ENCODE measurements around the gene OGFOD1.

Gene OGFOD1

DNA sequence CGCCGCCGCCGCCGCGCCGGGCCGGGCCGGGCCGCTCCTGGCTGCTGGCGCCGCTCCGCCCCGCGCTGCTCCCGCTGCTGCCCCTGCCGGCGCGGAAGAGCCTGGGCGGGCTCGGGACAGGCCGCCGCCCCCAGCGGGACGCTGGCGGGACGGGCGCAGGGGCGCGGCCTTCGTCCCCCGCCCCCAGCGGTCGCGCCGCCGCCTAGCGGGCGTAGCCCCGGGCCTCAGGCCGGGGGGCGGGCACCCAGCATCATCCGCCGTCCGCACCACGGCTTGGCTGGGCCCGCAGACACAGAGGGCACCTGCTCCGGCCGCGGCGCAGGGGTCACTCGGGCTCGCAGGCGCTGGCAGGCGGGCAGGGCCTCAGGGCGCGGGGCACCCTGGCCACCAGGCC lies 25.9 kb upstream of the OGFOD1 start, which contains the start of gene AMFR:
TSS of gene AMFR (minus strand) at position 107 of the 394 bp plus-strand sequence. CDS start 218 bp downstream, outside the sequence.
- TF ChIP-seq, protein P1, sequence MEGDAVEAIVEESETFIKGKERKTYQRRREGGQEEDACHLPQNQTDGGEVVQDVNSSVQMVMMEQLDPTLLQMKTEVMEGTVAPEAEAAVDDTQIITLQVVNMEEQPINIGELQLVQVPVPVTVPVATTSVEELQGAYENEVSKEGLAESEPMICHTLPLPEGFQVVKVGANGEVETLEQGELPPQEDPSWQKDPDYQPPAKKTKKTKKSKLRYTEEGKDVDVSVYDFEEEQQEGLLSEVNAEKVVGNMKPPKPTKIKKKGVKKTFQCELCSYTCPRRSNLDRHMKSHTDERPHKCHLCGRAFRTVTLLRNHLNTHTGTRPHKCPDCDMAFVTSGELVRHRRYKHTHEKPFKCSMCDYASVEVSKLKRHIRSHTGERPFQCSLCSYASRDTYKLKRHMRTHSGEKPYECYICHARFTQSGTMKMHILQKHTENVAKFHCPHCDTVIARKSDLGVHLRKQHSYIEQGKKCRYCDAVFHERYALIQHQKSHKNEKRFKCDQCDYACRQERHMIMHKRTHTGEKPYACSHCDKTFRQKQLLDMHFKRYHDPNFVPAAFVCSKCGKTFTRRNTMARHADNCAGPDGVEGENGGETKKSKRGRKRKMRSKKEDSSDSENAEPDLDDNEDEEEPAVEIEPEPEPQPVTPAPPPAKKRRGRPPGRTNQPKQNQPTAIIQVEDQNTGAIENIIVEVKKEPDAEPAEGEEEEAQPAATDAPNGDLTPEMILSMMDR (IDR thresholded peaks at IDR 0.05; ENCODE audit: control extremely low read depth, extremely low read depth, low read depth, missing control alignments), result peak; percentile 53
- CTCF ChIA-PET, result no interaction called here
- peak; percentile 93 for DNase-seq (ENCODE audit: extremely low spot score)
- POLR2A ChIA-PET, result no interaction called here

DNA sequence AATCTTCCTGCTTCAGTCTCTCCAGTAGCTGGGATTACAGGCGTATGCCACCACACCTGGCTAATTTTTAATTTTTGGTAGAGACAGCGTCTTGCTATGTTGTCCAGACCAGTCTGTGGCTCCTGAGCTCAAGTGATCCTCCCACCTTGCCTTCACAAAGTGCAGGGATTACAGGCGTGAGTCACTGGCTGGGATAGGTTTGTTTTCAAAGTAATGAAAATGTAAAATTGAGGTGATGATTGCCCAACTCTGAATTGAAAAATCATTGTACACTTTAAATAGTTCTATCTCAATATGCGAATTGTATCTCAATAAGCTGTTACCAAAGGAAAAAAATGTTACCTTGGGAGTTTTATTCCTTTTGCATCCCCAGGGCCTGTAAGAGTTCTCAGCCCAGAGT lies 24.8 kb upstream of the OGFOD1 start:
- TF ChIP-seq, protein P1 (IDR thresholded peaks at IDR 0.05; ENCODE audit: control extremely low read depth, extremely low read depth, low read depth, missing control alignments), result no peak
- ChIA-PET POLR2A (interaction anchor here (1.0 kb wide), 1 partner anchor 25 kb away, joined by 3 read pairs; the partner anchor contains the start of genes NUDT21 and OGFOD1), CTCF (interaction anchor here (1.2 to 1.3 kb wide), 2 partner anchors 12 to 16 kb away, joined by 3 to 5 read pairs; no protein-coding TSS in a partner anchor)
- no peak for DNase-seq (ENCODE audit: extremely low spot score)

DNA sequence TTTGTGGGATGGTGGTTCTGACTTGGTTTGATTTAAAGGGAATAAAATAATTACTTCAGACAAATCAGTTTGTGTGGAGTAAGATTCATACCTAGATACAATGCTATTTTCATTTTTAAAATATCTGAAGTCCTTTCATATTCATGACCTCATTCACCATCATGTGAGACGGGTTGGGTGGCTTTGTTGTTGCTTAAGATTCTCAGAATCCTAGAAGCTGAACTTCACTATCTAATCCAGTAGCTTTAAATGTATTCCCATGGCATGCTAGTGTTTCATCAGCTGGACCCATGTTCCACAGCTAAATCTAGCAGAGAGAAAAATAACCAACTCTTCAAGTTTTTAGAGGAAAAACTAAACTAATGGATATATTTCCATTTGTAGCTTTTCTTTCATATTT lies 23.3 kb upstream of the OGFOD1 start:
- ChIA-PET POLR2A (no interaction called here), CTCF (interaction anchor here (1.7 to 2.0 kb wide), 2 partner anchors 9 to 21 kb away, joined by 4 to 6 read pairs; no protein-coding TSS in a partner anchor)
- TF ChIP-seq, protein P1 (IDR thresholded peaks at IDR 0.05; ENCODE audit: control extremely low read depth, extremely low read depth, low read depth, missing control alignments), result no peak
- DNase-seq (ENCODE audit: extremely low spot score), result no peak

DNA sequence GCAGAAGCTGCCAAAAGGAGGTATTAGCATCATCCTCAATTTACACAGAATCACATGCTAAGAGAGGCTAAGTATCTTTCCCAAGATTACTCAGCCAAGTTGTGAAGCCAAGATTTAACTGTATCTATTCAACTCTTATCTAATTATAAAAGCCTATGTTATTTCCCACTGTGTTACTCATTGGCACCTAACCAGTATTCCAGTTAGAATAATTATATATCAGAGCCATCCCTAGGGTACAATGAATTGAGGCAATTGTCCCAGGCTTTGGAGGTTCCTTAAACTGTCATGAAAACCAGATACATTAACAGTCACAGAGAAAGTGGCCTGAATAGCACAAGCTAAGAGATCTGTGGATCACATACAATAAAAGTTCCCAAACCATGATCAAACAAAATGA lies 15.1 kb upstream of the OGFOD1 start:
- TF ChIP-seq, protein P1 (IDR thresholded peaks at IDR 0.05; ENCODE audit: control extremely low read depth, extremely low read depth, low read depth, missing control alignments), result no peak
- no peak for DNase-seq (ENCODE audit: extremely low spot score)
- ChIA-PET POLR2A (no interaction called here), CTCF (interaction anchor here (1.6 to 2.1 kb wide), 2 partner anchors 11 to 66 kb away, joined by 5 to 6 read pairs; no protein-coding TSS in a partner anchor)

DNA sequence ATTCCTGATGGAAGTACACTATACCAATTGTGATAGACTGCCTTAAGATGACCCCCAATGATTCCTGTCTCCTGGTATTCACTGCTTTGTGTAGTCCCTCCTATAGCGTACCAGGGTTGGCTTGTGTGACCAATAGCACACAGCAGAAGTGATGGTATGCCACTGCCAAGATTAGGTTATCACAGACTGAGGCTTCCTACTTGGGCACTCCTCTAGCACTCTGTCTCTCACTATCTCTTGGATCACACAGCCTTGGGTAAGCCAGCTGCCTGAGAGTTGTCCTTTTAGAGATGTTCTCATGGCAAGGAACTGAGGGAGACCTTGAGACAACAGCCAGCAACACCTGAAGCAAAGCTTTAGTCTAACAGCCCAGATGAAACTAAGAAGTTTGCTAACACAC lies 13.3 kb upstream of the OGFOD1 start:
- TF ChIP-seq, protein P1 (IDR thresholded peaks at IDR 0.05; ENCODE audit: control extremely low read depth, extremely low read depth, low read depth, missing control alignments), result no peak
- POLR2A ChIA-PET, result no interaction called here
- DNase-seq (ENCODE audit: extremely low spot score), result no peak
- CTCF ChIA-PET, result interaction anchor here (1.0 to 1.6 kb wide), 3 partner anchors 10 to 67 kb away, joined by 3 to 5 read pairs (median 4); no protein-coding TSS in a partner anchor

DNA sequence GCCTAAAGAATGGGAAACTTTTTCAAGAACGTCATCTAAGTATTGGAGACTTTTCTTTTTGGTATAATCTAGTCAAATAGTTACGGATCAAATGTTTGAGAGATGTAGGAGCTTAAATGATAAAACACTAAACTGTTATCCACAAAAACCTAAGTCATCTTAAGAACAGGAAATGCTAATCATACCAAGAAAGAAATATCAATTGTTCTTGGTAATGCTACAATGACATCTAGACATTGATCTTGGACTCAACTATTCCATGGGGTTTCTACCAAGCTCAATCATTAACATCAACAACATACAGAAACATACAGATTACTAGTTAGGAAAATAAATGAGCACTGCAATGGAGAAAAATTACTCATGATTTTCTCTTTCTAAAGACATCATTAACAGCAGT lies 4.1 kb upstream of the OGFOD1 start:
- no peak for DNase-seq (ENCODE audit: extremely low spot score)
- ChIA-PET POLR2A (no interaction called here), CTCF (interaction anchor here (0.9 to 1.5 kb wide), 3 partner anchors 10 to 154 kb away, joined by 3 to 6 read pairs (median 4); no protein-coding TSS in a partner anchor)
- TF ChIP-seq, protein P1 (IDR thresholded peaks at IDR 0.05; ENCODE audit: control extremely low read depth, extremely low read depth, low read depth, missing control alignments), result no peak

Measured in GM10248 (cell line).